Esophagus (tissue), 2 donors: ENCODE measurements around the gene TMEM178A. TPM values are rescaled to one million over a fixed set of nuclear protein-coding genes. Genes with fewer than 3 reads are reported as not detected.

Experiments used
- H3K27ac ChIP-seq, 2 donors: one replicate each; pipeline ENCODE4 v1.5.1; 2013; ENCODE audit warnings: low read depth in 2 of 2, mild to moderate bottlenecking in 2 of 2, inconsistent platforms in 1 of 2, low read length in 1 of 2, moderate library complexity in 1 of 2
- H3K27me3 ChIP-seq, 2 donors: one replicate each; pipeline ENCODE4 v1.6.1; 2013; ENCODE audit warnings: low read length in 2 of 2, control low read depth in 1 of 2, mild to moderate bottlenecking in 1 of 2; ENCODE audit not compliant: insufficient read depth in 2 of 2, control insufficient read depth in 1 of 2
- H3K36me3 ChIP-seq, 2 donors: one replicate each; pipeline ENCODE4 v1.6.1; 2013; ENCODE audit warnings: low read length in 1 of 2; ENCODE audit not compliant: control insufficient read depth in 2 of 2, insufficient read depth in 2 of 2
- H3K4me1 ChIP-seq, 2 donors: one replicate each; pipeline ENCODE4 v1.6.1; 2013; ENCODE audit warnings: low read length in 1 of 2; ENCODE audit not compliant: control insufficient read depth in 2 of 2, insufficient read depth in 2 of 2
- H3K4me3 ChIP-seq, 2 donors: one replicate each; pipeline ENCODE4 v1.5.1; 2013; ENCODE audit warnings: low read length in 2 of 2, mild to moderate bottlenecking in 2 of 2, low read depth in 1 of 2, moderate library complexity in 1 of 2
- H3K9me3 ChIP-seq, 2 donors: one replicate each; pipeline ENCODE4 v1.6.1; 2013; ENCODE audit warnings: mild to moderate bottlenecking in 2 of 2, low read depth in 1 of 2, low read length in 1 of 2, moderate library complexity in 1 of 2; ENCODE audit not compliant: control insufficient read depth in 2 of 2, insufficient read depth in 1 of 2
- WGBS, 2 donors: extraction: QIAGEN DNeasy Blood & Tissue Kit; methylation state at CpG; one replicate each; pipeline ENCODE4 v1.1.7; 2013; 5-methylcytosine and 5-hydroxymethylcytosine counted together
- polyA plus RNA-seq, 2 donors: library from polyadenylated mRNA; stranded (reverse); fragments of 200-250 nt; gene quantifications; one replicate each; pipeline ENCODE4 v1.2.3, GENCODE V29; 2013
- donor health status: healthy with polysubstance abuse.
- donor health status: Bipolar disorder and iron deficiency.

The TMEM178A gene
- polyA plus RNA-seq, 2 donors, result 0.53 to 1.1 TPM

DNA sequence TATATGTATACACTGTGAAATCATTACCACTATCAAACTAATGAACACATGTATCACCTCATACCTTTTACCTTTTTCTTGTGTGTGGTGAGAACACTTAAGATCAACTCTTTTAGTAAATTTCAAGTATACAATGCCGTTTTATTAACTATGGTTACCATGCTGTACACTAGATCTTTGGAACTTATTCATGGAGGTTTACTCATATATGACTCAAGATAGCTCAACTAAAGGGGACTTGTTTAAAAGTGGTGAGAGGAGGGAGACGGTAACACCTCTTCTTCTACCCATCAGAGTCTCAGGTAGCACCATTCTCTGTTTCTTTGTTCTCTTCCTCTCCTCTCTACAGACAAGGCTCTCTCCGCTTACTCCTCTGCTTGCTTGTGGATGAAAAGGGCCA is 36.1 kb upstream of the TMEM178A start:
- WGBS, 2 donors, result 91 to 93% methylated on average over 3 of the region's 3 CpGs
- Histone ChIP-seq H3K4me3 (no peak overlapping the region), H3K36me3 (no peaks in the 10 kb centered on the region)

DNA sequence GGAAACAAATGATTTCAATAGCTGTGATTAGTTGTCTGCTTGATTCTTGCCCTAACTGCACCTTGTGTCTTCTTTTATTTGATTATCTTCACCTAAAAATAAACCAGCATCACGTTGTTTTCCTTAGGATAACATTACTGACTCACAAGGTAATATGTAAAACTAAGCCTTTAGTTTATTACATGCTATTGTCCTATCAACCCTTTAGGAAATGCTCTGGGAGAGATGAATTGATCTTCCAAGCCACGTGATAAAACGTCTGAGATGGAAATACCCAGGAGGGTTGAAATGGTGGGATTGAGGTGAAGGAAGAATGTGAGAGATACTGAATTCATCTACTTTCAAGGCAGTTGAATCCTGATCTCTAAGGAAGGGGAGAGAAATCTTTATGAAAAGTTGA is 34.5 kb upstream of the TMEM178A start:
- 69 to 74% methylated on average over 3 of the region's 3 CpGs for WGBS, 2 donors
- no peak overlapping the region for H3K4me3 ChIP-seq
- no peak overlapping the region for H3K27ac ChIP-seq
- no peaks in the 10 kb centered on the region for H3K4me1 ChIP-seq
- no peaks in the 10 kb centered on the region for H3K36me3 ChIP-seq
- H3K27me3 ChIP-seq, result no peaks in the 10 kb centered on the region
- H3K9me3 ChIP-seq, result no peaks in the 10 kb centered on the region

More for the DNA sequence above, 36.1 kb upstream of the TMEM178A start:
- Histone ChIP-seq H3K27me3 (no peaks in the 10 kb centered on the region), H3K9me3 (no peaks in the 10 kb centered on the region), H3K27ac (no peak overlapping the region), H3K4me1 (no peaks in the 10 kb centered on the region)

DNA sequence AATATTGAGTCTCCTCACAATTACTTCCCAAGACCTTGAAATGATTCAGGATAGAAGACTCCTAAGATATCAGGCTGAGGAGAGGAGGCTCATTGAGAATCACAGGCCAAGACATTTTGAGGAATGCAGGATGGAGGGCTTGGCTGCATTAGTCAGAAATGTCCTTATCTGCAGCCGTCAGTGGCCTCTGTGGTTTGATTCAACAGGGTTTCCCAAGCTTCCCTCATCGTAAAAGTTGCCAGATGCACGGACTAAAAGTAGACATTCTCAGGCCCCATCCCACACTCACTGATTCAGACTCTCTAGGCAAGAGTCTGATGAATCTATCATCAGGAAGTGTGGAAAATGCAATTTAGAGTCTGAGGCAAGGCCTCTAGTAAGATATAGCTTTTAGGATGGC is 34.0 kb upstream of the TMEM178A start:
- Histone ChIP-seq H3K4me3 (no peak overlapping the region), H3K27ac (no peak overlapping the region), H3K9me3 (no peaks in the 10 kb centered on the region), H3K36me3 (no peaks in the 10 kb centered on the region), H3K4me1 (no peaks in the 10 kb centered on the region), H3K27me3 (no peaks in the 10 kb centered on the region)
- WGBS, 2 donors, result 60 to 72% methylated on average over 3 of the region's 3 CpGs

DNA sequence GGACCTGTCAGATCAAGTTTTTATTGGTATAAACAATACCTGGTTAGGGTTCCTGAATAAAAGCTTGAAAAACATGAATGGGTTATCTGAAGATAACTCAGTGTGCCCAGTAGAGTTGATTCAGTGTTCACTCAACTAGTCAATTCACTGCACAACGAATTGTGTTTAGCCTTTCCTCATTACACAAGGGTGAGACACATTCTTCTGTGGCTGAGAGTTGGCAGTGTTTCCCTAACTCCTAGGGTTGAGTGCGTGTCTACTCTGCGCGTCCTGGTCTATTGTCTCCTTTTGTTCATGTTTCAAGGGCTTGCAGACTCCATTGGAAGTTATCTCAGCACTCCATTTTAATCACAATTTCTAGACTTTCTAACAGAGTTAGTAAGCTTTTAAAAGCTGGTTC is 32.8 kb upstream of the TMEM178A start:
- no peak overlapping the region for H3K27ac ChIP-seq
- H3K27me3 ChIP-seq, result no peaks in the 10 kb centered on the region
- WGBS, 2 donors, result 84% methylated on average over 4 of the region's 4 CpGs
- H3K4me1 ChIP-seq, result no peaks in the 10 kb centered on the region
- no peak overlapping the region for H3K4me3 ChIP-seq
- H3K9me3 ChIP-seq, result no peaks in the 10 kb centered on the region
- H3K36me3 ChIP-seq, result no peaks in the 10 kb centered on the region

DNA sequence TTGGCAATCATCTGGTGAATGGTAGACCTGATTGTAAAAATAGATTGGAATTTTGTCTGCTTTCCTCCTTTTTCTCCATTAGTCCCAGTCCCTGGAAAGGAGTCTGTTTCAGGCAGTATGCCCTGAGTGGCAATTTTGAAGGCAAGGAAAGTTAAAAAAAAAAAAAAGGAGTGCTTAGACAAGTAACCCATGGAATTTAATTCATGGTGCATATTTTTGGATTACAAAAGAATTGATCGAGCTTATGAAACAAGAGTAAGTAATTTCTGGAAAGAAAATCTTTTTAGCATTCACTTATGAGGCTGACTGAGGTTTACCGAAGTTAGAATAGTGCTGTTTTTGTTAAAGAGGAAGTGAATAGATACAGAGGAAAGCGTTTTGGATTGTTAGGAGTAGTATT is 29.4 kb upstream of the TMEM178A start:
- H3K9me3 ChIP-seq, result no peaks in the 10 kb centered on the region
- H3K4me1 ChIP-seq, result no peaks in the 10 kb centered on the region
- H3K4me3 ChIP-seq, result no peak overlapping the region
- H3K27me3 ChIP-seq, result no peaks in the 10 kb centered on the region
- 84 to 91% methylated on average over 3 of the region's 3 CpGs for WGBS, 2 donors
- H3K27ac ChIP-seq, result no peak overlapping the region
- H3K36me3 ChIP-seq, result no peaks in the 10 kb centered on the region

DNA sequence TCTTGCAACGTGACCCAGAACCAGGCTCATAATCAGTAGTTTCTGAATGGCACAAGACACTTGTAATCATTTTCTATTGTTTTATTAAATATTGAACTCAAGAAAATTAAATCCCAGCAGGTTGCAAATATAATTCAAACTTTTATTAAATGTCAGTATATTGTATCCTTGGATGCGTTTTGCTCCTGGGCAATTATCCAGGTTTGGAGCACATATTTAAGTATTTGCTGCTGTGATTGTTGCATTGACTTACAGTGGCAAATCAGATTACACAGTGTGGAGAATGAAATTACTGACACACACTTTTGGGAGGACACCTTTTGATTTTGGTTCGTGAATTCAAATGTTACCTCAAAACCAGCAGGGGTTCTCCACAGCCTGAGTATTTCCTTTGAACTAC is 27.1 kb upstream of the TMEM178A start:
- Histone ChIP-seq H3K4me1 (no peaks in the 10 kb centered on the region), H3K27ac (no peak overlapping the region), H3K9me3 (no peaks in the 10 kb centered on the region), H3K4me3 (no peak overlapping the region), H3K36me3 (no peaks in the 10 kb centered on the region), H3K27me3 (no peaks in the 10 kb centered on the region)
- WGBS, 2 donors, result 75 to 77% methylated on average over 3 of the region's 3 CpGs

DNA sequence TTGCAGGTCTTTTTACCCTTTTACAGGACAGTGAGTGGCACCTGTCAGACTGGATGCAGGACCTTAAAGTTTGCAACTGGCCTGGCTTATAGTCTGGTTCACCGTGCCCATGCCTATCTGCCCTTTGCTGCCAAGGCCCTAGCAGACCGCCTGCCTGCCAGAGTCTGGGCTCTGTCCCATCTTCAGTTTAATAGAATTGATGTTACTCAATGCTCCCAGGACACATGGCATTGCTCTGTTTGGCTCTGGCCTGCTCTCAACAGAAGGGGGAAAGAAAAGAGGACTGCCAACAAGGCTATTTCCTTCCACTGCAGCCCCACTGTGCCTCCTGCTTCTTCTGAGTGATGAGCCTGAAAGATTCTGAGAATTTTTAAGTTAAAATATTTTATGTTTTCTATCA is 25.6 kb upstream of the TMEM178A start:
- no peaks in the 10 kb centered on the region for H3K4me1 ChIP-seq
- H3K27me3 ChIP-seq, result no peaks in the 10 kb centered on the region
- 88 to 95% methylated on average over 2 of the region's 2 CpGs for WGBS, 2 donors
- H3K27ac ChIP-seq, result no peak overlapping the region
- no peaks in the 10 kb centered on the region for H3K9me3 ChIP-seq
- H3K36me3 ChIP-seq, result no peaks in the 10 kb centered on the region
- no peak overlapping the region for H3K4me3 ChIP-seq

DNA sequence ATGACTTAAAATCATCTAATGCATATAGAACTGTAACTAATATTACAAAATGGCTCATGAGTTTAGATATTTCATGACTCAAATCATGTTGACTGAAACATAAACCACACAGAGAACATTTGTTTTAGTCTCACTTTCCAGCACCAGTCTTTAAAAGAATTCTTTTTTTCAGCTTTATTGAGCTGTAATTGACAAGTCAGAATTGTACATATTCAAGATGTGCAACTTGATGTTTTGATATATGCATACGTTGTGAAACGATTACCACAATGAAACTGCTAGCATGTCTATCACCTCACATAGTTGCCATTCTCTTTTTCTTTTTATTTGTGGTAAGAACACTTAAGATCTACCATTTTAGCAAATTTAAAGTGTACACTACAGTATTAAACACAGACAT is 25.0 kb upstream of the TMEM178A start:
- Histone ChIP-seq H3K4me3 (no peak overlapping the region), H3K4me1 (no peaks in the 10 kb centered on the region), H3K27me3 (no peaks in the 10 kb centered on the region), H3K27ac (no peak overlapping the region), H3K9me3 (no peaks in the 10 kb centered on the region), H3K36me3 (no peaks in the 10 kb centered on the region)
- WGBS, 2 donors, result 84 to 88% methylated on average over 2 of the region's 2 CpGs

DNA sequence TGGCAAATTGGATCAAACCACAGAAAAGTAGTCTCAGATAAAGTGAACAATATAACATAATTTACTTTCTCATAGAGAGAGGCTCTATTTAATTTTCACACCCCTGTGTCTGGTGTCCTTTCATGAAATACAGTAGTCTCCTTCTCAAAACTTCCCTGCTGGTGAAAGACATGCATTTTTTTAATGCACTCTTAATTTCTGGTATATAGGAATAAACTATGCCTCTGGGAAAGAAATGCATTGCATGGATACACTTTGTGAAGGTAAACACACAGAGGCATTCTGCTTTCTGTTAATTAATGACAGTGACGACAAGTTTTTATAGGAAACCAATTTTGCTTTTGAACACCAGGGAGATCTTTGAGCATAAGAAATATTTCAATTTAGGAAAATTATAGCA is 24.1 kb upstream of the TMEM178A start:
- Histone ChIP-seq H3K27ac (no peak overlapping the region), H3K9me3 (no peaks in the 10 kb centered on the region), H3K4me3 (no peak overlapping the region), H3K36me3 (no peaks in the 10 kb centered on the region), H3K27me3 (no peaks in the 10 kb centered on the region), H3K4me1 (no peaks in the 10 kb centered on the region)
- WGBS, 2 donors, result 86 to 90% methylated on average over 1 of the region's 1 CpG

DNA sequence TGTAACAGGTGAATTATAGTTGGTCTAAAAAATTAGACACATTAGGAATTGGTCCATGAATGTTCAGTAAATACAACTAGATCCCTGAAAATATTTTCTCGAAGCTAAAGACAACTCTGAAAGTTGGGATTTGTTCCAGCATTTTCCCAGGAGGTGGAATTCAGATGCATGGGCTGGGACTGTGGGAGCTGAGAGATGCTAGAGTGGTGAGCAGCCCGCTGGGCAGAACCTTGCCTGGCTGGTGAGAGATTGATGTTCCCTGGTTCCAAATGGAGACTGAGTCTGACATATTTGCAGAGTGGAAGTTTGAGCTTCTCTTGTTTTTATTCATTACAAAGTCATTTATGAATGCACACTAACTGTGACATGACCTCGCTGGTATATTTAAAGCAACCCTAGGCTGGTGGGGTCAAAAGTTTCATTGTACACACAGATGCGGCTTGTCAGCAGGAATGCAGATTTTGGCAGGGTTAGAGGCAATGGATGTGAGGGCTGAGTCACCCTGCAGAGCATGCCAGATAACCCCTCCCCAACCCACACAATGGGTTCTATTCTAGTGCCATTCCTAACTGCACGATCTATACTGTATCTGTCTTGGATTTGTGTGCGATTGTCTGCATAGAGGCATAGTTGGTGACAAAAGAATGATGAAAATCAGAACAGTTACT is 23.5 kb upstream of the TMEM178A start:
- no peak overlapping the region for H3K4me3 ChIP-seq
- no peaks in the 10 kb centered on the region for H3K27me3 ChIP-seq
- 23 to 37% methylated on average over 6 of the region's 6 CpGs for WGBS, 2 donors
- H3K36me3 ChIP-seq, result no peaks in the 10 kb centered on the region
- H3K27ac ChIP-seq, result no peak overlapping the region
- H3K4me1 ChIP-seq, result no peaks in the 10 kb centered on the region
- H3K9me3 ChIP-seq, result no peaks in the 10 kb centered on the region
